ENCODE measurements around the gene MMP24. TPM values are rescaled to one million over a fixed set of nuclear protein-coding genes. Genes with fewer than 3 reads are reported as not detected.
"Not testable (repeated sequence)": the region's sequence is repeated elsewhere in the genome, so short reads cannot be mapped to it uniquely, and the experiment has no call there.

MMP24 gene
- total RNA-seq, 1 experiment from 2014 or later: 13.0 TPM

DNA sequence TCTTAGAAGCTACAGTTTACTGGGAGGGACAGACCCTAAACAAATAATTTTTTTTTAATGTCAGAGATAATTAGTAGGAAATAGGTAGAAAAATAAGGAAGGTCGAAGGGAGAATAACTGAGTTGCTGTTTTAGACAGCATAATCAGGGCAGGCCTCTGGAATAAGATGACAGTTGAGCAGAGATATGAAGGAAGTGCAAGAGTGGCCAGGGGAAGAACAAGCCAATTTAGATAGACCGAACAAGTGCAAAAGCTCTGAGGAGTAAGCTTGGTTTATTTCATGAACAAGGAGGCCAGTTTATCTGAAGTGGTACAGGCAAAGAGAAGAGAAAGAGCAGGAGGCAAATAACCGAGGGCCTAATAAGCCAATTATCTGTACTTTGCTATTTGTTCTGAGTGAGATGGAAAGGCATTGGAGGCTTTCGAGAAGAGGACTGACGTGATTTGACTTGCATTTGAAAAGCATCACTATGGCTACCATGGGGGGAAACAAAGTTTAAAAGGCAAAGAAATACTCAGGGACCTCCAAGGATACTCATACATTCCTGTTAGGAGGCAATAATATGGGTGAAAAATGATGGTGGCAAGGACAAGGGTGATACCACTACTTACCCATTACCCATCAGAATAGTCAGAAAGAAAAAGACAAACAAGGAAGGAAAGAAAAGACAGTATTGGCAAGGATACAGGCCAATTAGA lies 34.9 kb upstream of the MMP24 start:
- DNase-seq: no peak
- TF ChIP-seq, protein P1, sequence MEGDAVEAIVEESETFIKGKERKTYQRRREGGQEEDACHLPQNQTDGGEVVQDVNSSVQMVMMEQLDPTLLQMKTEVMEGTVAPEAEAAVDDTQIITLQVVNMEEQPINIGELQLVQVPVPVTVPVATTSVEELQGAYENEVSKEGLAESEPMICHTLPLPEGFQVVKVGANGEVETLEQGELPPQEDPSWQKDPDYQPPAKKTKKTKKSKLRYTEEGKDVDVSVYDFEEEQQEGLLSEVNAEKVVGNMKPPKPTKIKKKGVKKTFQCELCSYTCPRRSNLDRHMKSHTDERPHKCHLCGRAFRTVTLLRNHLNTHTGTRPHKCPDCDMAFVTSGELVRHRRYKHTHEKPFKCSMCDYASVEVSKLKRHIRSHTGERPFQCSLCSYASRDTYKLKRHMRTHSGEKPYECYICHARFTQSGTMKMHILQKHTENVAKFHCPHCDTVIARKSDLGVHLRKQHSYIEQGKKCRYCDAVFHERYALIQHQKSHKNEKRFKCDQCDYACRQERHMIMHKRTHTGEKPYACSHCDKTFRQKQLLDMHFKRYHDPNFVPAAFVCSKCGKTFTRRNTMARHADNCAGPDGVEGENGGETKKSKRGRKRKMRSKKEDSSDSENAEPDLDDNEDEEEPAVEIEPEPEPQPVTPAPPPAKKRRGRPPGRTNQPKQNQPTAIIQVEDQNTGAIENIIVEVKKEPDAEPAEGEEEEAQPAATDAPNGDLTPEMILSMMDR (IDR thresholded peaks at IDR 0.05; ENCODE audit: insufficient read depth in 1 of 2, low read depth in 1 of 2, low read length in 1 of 2, severe bottlenecking in 1 of 2, unreplicated experiment in 1 of 2): no peak
- H3K4me3 ChIP-seq (ENCODE audit: low read depth, low read length): no peak overlapping the region
- peaks cover 52% of the 10 kb centered on the region for H3K4me1 Mint-ChIP-seq (ENCODE audit: low read depth, unreplicated experiment)
- H3K9me3 Mint-ChIP-seq (ENCODE audit: unreplicated experiment): peaks cover 41% of the 10 kb centered on the region
- no peak overlapping the region for H3K4me3 Mint-ChIP-seq (ENCODE audit: unreplicated experiment)
- ChIA-PET POLR2A (interaction anchor here (1.1 to 1.2 kb wide), 2 partner anchors 47 to 72 kb away, joined by 3 to 4 read pairs; no protein-coding TSS in a partner anchor), CTCF (interaction anchor here (0.6 to 4.5 kb wide), 5 partner anchors 17 to 131 kb away, joined by 3 to 37 read pairs (median 5); partner anchors contain the start of gene EDEM2)
- no peaks in the 10 kb centered on the region for H3K27me3 Mint-ChIP-seq (ENCODE audit: insufficient read depth, unreplicated experiment)
- H3K36me3 Mint-ChIP-seq (ENCODE audit: insufficient read depth, unreplicated experiment): peaks cover 5% of the 10 kb centered on the region
- BruUV-seq (replicated peaks): no TSS peak
- peaks cover 21% of the 10 kb centered on the region for H3K9me3 ChIP-seq
- intact Hi-C loops (cut with micrococcal nuclease; ENCODE audit: unreplicated experiment): no loop called here
- H3K27me3 ChIP-seq (replicated peaks; ENCODE audit: control insufficient read depth, insufficient read depth, low read length): no peaks in the 10 kb centered on the region
- no peaks in the 10 kb centered on the region for H3K36me3 ChIP-seq (ENCODE audit: control insufficient read depth, insufficient read depth, low read length)
- peaks cover 61% of the 10 kb centered on the region for H3K4me1 ChIP-seq
- peak overlapping the region; percentile 29 for H3K27ac Mint-ChIP-seq (ENCODE audit: unreplicated experiment)

DNA sequence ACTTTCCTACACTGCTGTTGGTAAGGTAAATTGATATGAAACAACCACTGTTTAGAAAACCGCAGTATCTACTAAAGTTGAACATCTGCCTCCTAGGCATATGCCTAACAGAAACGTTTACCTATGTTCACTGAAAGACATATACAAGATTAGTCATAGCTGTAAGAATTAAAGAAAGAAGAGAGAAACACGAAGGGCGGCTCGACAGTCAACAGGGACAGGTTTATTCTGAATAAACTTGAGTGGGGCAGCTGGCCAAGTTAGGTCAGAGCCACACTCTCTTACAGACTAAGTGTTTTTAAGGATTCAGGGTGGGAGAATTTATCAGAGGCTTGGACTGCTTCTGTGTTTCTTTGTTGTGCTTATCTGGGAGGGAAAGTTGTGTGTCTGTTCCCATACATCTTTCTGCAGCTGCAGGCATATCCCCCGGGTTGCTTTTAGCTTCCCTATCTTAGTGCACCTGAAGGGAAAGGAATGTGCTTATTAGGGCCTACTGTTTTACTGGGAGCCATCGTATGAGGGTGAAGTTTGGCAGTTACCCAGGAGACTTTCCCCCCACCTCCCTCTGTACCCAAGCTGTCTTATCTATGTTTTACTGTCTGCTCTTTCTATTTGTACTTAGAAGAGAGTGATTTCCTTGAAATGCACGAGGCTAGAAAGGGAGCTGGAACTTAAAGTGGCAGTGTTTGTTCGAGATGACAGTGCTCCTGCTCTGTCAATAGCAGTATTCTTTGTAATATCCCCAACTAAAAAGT lies 34.2 kb upstream of the MMP24 start:
- TF ChIP-seq, protein P1 (IDR thresholded peaks at IDR 0.05; ENCODE audit: insufficient read depth in 1 of 2, low read depth in 1 of 2, low read length in 1 of 2, severe bottlenecking in 1 of 2, unreplicated experiment in 1 of 2): no peak
- Histone ChIP-seq H3K27me3 (replicated peaks; ENCODE audit: control insufficient read depth, insufficient read depth, low read length) (no peaks in the 10 kb centered on the region), H3K4me3 (ENCODE audit: low read depth, low read length) (no peak overlapping the region), H3K9me3 (peaks cover 28% of the 10 kb centered on the region), H3K4me1 (peaks cover 55% of the 10 kb centered on the region), H3K36me3 (ENCODE audit: control insufficient read depth, insufficient read depth, low read length) (no peaks in the 10 kb centered on the region)
- POLR2A ChIA-PET: interaction anchor here (0.6 to 1.2 kb wide), 4 partner anchors 31 to 1702 kb away, joined by 3 to 4 read pairs (median 3); no protein-coding TSS in a partner anchor
- H3K4me1 Mint-ChIP-seq (ENCODE audit: low read depth, unreplicated experiment): peaks cover 46% of the 10 kb centered on the region
- intact Hi-C loops (cut with micrococcal nuclease; ENCODE audit: unreplicated experiment): no loop called here
- H3K36me3 Mint-ChIP-seq (ENCODE audit: insufficient read depth, unreplicated experiment): peaks cover 5% of the 10 kb centered on the region
- DNase-seq: peak; percentile 48 to 59
- H3K27ac Mint-ChIP-seq (ENCODE audit: unreplicated experiment): peak overlapping the region; percentile 29
- CTCF ChIA-PET: interaction anchor here (0.6 to 4.5 kb wide), 5 partner anchors 16 to 132 kb away, joined by 3 to 37 read pairs (median 4); partner anchors contain the start of gene EDEM2
- no TSS peak for BruUV-seq (replicated peaks)
- H3K9me3 Mint-ChIP-seq (ENCODE audit: unreplicated experiment): peaks cover 49% of the 10 kb centered on the region
- no peaks in the 10 kb centered on the region for H3K27me3 Mint-ChIP-seq (ENCODE audit: insufficient read depth, unreplicated experiment)
- no peak overlapping the region for H3K4me3 Mint-ChIP-seq (ENCODE audit: unreplicated experiment)

DNA sequence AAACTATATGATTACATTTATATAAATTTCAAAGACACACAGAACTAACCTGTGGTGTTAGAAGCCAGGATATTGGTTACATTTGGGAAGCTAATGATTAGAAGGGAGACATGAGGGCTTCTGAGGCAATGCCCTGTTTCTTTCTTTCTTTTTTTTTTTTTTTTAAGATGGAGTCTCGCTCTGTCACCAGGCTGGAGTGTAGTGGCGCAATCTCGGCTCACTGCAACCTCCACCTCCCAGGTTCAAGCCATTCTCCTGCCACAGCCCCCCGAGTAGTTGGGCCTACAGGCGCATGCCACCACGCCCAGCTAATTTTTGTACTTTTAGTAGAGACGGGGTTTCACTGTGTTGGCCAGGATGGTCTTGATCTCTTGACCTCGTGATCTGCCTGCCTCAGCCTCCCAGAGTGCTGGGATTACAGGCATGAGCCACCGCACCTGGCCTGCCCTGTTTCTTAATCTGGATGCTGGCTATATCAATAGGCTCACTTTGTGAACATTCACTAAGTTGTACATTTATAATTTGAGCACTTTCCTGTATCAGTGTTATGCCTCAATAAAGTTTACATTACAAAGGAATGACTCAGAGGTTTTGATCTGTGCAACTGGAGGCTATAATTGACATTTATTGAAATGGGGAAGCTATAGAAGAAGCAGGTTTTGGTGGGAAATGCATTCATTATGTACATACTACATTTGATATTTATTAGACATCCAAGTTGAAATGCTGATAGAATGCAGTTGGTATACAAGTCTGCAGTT lies 33.3 kb upstream of the MMP24 start:
- ChIA-PET CTCF (interaction anchor here (0.7 to 4.5 kb wide), 4 partner anchors 15 to 235 kb away, joined by 3 to 37 read pairs (median 4); partner anchors contain the start of gene EDEM2), POLR2A (interaction anchor here (0.6 to 1.2 kb wide), 3 partner anchors 34 to 70 kb away, joined by 3 to 4 read pairs (median 3); partner anchors contain the start of gene EDEM2)
- Histone ChIP-seq H3K4me1 (peaks cover 46% of the 10 kb centered on the region), H3K9me3 (peaks cover 30% of the 10 kb centered on the region)
- H3K4me3 ChIP-seq (ENCODE audit: low read depth, low read length); H3K36me3 Mint-ChIP-seq (ENCODE audit: insufficient read depth, unreplicated experiment); H3K36me3 ChIP-seq (ENCODE audit: control insufficient read depth, insufficient read depth, low read length); H3K4me3 Mint-ChIP-seq (ENCODE audit: unreplicated experiment); intact Hi-C loops (cut with micrococcal nuclease; ENCODE audit: unreplicated experiment); H3K27me3 Mint-ChIP-seq (ENCODE audit: insufficient read depth, unreplicated experiment); DNase-seq; H3K27me3 ChIP-seq (replicated peaks; ENCODE audit: control insufficient read depth, insufficient read depth, low read length); BruUV-seq (replicated peaks): not testable (repeated sequence)
- peaks cover 53% of the 10 kb centered on the region for H3K9me3 Mint-ChIP-seq (ENCODE audit: unreplicated experiment)
- H3K27ac Mint-ChIP-seq (ENCODE audit: unreplicated experiment): peak overlapping the region; percentile 0
- H3K4me1 Mint-ChIP-seq (ENCODE audit: low read depth, unreplicated experiment): peaks cover 37% of the 10 kb centered on the region

Data from Caco-2 (cell line).